ENCODE data around the gene KLHL29.

- no peak for TF ChIP-seq CTCF (IDR thresholded peaks at IDR 0.05; ENCODE audit: low read length)
- TF ChIP-seq EZH2 (optimal IDR thresholded peaks at IDR 0.05; ENCODE audit: low read depth, low read length) = no peak
- no peak for TF ChIP-seq EZH2phosphoT487 (IDR thresholded peaks at IDR 0.05; ENCODE audit: low read length)
Measured at GRCh38 chr2:23381485-23381884, 3.5 kb upstream of the KLHL29 start.
